Activated CD8-positive, alpha-beta memory T cell treated with anti-CD3 and anti-CD28 coated beads, Interleukin-2, amount 50 U/mL, for 4 hours (primary cell): ENCODE data around the gene FAM13C.
"Not testable (repeated sequence)": the region's sequence is repeated elsewhere in the genome, so short reads cannot be mapped to it uniquely, and the experiment has no call there.

Source experiments
- DNase-seq: peaks from one replicate; pipeline ENCODE4 v3.0.0-alpha.2; 2020

FAM13C gene

DNA sequence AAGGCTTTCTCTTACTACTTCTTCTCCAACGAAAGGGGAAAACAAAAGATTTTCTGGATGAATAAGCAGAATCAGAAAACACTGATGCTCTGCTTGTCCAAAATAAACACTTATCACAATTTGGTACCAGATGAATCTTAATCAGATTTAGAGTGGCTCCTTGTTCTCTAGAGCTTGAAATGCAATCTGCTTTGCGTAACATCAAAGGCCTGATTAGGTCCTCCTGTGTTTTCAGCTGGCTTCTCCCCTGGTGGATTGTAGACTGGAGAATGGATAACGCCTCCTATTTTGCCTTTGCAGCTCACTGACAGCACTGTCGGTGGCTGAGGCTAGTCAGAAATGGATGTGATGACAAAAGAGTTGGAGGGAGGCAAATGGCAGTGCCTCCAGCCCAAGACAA lies 91.2 kb downstream of the FAM13C start:
- no peak for DNase-seq

DNA sequence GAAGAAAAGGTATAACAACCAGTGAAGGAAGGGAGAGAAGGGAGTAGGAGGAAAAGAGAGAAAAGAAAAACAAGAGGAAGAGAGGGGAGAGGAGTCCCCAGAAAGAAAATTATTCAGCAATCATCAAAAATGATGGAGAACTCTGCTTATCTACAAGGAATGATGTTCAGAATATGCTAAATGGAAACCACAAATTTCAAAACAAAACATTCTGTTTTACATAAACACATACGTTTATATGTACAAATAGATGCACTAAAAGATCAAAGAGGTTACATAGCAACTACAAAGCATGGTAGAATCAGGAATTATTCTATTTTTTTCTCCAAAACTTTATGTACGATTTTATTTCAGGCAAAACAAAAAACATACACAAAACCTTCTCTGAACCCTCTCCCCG lies 91.9 kb downstream of the FAM13C start:
- DNase-seq = no peak

DNA sequence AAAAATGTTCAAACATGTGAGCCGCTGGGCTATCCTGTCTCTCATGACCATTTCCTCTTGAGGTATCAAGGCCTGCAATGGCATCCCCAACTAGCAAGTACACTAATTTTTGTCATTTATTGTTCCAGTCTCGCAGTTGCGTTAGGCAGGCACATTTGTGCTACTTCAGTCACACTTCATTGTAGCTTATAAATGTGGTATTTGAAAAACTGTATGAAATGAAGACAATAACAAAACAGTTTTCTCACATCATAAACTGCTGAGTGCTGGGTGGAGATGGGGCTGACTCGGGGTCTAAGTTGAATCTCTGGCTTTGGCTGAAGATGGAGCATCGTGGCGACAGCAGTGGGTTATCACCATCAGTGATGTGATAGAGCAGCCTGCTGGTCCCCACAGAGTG lies 92.7 kb downstream of the FAM13C start:
- no peak for DNase-seq

DNA sequence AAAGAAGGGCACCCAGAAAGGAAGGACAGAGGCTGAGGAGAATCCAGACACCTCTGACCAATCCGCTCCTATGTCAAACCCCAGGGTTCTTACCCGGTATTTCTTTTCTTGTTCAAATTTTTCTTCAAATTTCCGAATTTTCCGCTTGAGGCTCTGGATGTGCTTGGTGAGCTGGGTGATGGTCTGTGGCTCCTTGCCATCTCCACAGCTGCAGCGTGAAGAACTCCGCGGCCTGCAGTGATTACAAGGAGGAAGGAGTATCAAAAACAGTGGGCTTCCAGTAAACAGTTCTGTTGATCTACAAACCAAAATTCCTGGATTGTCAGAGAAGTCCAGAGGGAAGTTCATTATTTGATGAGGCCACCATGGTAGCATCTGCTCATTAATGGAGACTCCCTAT lies 93.9 kb downstream of the FAM13C start:
- no peak for DNase-seq

DNA sequence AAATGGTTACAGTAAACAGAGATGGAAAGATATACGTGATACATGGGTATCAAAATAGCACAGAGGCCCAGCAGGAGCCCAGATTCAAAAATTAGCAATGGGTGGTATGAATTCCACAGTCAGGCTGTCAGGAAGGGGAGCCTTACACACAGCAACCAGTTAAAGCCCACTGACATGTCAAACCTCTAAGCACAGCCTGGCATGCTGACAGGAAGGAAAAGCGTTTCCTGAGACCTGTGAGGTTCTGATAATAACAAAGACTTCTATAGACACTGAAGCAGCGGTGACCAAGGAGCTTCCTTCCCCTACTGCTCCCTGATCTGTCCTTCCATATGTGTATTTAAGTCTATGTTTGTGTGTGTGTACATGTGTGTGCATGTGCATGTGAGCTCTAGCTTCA lies 96.0 kb downstream of the FAM13C start:
- DNase-seq = no peak

DNA sequence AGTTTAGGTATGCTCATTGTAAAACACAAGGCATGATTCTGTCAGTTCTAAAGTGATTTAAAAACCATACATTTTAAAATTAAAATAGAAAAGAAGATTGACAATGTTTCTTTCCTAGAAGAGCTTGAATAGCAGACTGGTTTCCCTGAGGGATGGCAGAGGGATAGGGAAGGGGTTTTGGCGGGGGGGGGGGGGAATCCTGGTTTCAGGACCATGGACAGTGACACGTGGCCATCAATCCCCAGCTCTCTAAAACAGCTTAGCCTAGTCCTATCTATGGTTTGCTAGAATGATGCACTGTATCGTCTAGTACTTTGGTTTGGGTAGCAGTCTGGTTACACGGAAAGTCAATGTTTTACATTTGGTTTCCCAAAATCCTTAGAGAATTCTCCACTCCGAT lies 97.2 kb downstream of the FAM13C start:
- DNase-seq = no peak

DNA sequence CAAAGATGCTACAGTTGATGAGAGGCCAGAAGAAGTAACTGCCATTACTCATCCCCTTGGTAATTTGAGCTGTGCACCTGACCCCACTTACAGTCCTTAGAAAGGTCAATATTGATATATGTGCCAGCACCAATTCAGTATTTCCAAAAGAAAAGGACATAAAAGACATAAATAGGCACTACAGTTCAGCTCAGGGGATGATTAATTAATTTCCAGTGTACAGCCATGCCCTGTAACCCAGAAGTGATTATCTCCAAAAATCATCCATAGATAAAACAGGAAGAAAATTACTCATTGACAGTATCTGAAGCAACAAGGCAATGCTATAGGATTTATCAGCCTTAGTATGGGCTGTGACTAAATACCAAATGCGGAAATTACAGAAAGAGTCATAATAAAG lies 103.5 kb downstream of the FAM13C start:
- DNase-seq = no peak

DNA sequence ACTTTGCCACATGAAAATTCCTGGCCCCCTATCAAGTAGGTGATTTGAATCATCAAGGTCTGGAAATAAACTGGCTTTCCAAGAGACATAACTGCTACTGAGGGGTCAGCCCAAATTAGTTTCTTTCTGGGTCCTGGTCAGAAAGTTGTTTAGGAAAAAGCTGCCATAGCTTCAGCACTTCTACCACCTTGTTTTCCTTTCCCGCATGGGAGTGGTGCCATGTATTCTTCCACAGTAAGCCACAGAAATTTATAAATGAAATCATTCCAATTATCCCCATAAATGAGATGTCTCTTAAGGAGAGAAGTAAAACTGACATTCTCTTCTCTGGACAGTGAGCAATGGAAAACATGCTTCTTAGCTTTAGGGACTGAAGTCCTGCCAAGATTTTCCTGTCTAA lies 105.1 kb downstream of the FAM13C start:
- DNase-seq = no peak

DNA sequence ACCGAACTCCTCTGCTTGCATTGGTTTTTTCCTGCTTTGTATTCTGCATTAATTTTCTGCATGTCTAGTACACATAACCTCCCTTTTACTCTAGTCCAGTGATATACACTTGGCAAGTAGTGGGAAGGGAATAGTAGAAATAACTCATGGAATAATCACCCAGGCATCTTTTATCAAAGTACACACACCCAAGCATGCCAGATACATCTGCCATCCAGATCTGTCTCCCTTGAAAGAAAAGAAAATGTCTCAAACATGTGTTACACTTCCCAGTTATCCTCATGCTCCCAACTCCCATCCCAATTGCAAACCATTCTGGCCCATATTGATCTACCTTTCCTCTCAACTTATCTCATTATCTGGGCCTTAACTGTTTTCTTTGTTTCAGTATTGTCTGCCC lies 106.9 kb downstream of the FAM13C start:
- no peak for DNase-seq

DNA sequence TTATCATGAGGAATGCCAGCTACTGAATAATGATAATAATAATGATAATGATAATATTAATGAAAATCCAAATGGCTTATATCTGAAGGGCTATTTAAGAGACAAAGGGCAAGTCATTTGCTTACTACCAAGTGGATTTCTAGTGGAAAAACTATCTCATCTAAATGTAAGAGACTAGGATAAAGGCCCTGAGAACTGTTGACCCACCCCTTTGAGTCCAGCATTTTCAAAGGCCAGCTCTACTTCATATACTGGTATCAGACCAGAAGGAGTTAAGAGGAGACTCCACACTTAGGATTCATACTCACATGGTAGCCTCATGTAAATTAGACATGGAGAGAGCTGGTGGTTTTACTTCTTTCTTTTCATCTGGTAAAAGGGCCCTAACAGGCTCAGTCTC lies 109.9 kb downstream of the FAM13C start:
- DNase-seq = no peak

DNA sequence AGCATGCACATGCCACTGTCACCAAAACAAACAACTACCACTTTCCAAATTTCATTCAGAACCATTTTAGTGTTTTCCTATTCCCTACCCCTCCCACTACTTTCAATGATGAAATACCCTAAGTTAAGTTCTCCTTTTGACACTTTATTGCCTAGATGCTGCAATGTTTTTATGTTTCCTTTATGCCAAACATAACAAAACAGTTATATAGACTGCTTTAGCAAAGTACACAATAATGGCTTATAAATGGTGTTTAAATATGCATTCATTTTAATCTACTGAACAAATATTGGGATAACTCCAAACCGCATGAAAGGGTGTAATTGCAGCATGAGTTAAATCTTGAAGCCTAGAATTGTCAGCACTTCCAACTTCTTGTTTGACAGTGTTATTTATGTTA lies 116.7 kb downstream of the FAM13C start:
- DNase-seq = no peak

DNA sequence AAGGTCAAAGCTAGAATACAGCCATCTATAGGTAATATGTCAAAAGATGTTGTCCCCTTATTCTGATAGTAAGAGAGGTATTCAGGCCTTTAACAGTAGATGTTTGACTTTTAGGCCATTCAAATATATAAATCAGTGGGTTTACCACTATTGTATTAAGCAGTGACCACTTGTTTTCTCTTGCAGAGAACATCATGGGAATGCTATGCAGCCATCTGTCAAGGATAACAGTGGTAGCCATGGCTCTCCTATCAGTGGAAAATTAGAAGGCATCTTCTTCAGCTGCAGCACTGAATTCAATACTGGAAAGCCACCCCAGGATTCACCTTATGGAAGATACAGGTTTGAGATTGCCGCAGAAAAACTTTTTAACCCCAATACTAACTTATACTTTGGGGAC lies 117.5 kb downstream of the FAM13C start:
- no peak for DNase-seq

DNA sequence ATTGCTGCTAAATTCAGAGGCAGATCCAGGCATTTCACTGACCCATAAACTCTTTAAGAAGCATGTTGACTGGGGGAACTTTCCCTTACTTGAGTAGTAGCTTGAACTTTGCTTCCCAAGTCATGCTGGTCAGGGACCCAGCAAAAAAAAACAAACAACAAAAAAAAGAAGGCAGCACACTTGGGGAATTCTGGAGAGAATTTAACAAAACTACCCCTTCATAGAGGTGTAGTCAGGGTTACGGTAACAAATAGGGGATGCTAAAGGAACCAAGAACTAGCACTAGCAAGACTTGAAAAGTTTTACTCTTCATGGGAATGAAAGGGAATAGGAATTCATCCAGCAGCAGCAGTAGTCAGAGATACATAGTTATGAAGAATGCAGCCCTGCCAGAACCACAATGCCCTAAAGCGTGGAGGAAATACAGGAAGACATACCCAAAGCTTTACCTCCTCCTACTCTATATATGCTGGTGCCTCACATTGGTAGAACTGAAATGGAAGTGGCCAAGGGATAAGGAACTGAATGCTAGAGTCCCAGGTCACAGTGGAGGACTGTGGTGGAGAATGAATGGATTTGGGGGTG lies 118.6 kb downstream of the FAM13C start:
- no peak for DNase-seq

DNA sequence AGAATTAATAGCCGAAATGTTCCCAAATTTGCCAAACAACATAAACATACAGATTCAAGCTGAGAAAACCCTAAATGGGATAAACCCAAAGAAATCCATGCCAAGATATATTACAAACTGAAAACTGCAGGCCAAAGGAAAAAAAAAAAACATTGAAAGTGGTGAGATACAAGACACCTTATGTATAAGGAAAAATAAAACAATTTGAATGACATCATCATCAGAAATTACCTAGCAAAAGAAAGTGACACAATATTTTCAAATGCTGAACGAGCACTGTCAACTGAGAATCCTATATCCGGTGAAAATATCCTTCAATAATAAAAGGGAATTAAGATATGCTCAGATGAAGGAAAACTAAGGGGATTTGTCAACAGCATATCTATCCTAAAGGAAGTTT lies 119.4 kb downstream of the FAM13C start:
- no peak for DNase-seq

DNA sequence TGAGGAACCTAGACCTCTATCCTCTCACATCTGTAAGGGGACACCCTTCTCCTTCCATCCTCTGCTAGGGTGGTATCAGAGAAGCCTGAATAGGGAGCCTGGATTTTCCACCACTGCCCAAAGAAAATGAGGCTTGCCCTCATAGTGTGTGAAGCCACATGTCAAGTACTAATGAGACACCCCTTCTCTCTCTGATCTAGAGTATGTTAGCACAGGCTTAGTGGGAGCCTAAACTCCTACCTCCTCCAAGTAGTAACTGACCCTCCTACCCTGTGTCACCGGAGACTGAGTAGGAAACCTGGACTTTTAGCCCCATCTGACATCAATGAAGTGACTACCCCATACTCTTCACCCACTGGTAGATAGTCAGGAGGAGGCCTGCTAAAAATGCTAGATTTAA lies 120.3 kb downstream of the FAM13C start:
- DNase-seq = no peak

DNA sequence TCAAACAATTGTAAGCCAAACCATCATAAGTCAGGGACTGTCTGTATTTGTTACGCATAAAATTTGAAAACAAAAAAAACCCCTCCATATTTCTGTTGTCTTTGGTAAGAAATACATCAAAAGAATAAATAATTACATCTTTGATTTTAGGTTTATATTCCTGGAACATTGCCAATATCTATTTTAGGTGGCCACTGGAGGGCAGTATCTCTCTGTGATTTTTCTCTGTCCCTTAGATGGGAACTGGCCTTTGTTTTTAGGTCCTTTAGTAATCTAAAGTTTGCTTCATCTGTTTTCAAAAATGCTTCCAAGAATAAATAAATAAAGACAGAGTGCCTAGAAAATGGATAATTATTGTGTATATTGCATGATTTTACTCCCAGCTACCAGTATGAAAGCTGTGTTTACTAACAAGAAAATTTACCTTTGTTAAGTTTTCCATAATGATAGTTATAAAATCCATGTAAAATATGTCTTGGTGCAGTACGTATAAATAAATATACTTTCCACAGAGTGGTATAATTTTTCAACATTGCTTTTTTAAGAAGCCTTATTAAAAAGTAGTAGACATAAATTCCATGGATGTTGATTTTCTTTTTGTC lies 121.7 kb downstream of the FAM13C start:
- no peak for DNase-seq

DNA sequence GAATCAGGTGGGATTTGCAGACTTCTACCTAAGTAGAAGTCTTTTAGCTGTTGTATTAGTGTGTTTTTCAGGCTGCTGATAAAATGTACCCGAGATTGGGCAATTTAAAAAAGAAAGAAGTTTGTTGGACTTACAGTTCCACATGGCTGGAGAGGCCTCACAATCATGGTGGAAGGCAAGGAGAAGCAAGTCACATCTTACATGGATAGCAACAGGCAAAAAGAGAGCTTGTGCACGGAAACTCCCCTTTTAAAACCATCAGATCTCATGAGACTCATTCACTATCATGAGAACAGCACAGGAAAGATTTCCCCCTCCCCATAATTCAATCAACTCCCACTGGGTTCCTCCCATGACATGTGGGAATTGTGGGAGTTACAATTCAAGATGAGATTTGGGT lies 123.2 kb downstream of the FAM13C start:
- DNase-seq = not testable (repeated sequence)

DNA sequence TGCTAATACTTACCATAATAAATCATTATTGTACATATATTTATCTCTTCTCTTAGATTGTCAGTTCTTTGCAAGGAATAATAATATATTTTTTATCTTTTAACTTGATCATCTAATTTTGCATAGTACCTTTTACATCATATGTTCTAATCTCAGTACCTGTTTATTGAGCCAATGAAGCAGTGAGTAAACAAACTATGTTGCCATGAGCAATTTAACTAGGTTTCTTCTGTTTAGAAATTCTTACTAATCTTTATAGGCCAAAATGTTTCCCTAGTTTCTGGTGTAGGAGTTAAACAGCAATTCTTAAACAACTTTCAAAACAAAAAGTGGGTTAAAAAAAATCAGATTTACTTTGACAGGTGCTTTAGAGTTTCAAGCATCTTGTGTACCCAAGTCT lies 124.6 kb downstream of the FAM13C start:
- no peak for DNase-seq

DNA sequence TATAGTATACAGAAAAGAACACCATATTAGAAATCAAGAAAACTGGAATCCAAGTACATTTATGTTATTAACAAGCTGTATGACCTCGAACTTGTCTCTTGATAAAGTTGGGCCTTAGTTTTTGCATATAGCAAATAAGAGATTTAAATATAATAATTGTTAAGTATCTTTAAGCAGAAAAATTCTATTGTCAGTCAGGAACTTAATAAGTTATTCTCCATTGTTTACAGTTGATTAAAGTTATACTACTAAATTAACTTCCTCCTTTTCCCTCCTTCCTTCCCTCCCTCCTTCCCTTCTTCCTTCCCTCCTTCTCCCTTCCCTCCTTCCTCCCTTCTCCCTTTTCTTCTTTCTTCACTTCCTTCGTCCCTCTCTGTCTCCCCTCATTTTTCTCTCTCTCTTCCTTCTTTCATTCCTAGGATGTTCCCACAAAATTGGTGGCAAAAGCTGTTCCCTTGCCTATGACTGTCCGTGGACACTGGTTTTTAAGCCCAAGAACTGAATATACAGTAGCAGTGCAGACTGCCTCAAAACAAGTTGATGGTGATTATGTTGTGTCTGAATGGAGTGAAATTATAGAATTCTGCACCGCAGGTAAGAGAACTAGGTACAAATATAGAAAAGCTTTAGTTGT lies 126.2 kb downstream of the FAM13C start:
- no peak for DNase-seq

DNA sequence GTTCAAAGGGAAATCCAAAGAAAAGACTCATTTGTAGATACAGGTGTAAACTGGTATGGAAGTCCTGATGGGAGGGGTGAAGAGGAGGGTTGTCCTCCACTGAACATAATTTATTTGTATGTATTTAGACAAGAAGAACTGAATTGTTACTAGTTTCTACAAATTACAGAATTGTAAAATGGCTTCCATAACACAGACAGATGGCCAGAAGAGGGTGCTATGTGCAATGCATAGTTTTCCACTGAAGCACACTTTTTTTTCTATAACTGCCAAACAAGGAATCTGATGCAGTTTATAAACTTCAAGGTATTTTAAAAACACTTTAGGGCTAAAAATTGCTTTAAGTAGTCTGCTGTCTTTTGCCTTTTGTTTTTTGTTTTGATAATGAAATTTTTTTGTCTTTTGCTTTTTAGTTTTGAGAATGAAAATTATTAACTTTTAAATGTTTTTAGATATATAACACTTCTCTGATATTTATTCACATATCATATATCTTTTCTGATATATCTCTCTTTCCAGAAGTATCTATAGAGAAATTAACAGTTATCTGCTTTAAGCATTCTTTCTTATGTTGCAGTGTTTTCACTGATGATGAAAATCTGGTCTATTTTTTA lies 127.4 kb downstream of the FAM13C start:
- DNase-seq = no peak

DNA sequence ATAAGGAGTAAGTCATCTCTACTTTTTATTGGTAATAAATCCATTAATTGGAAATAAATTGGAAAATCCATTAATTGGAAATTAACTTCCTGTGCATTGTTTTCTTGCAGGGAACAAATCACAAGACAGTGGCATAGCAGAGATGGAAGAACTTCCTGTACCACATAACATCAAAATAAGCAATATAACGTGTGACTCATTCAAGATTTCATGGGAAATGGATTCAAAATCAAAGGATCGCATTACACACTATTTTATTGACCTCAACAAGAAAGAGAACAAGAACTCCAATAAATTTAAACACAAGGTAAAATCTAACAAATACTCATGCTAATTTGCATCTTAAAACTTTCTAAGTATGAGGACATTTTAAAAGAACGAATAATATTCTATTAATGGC lies 128.2 kb downstream of the FAM13C start:
- DNase-seq = no peak

DNA sequence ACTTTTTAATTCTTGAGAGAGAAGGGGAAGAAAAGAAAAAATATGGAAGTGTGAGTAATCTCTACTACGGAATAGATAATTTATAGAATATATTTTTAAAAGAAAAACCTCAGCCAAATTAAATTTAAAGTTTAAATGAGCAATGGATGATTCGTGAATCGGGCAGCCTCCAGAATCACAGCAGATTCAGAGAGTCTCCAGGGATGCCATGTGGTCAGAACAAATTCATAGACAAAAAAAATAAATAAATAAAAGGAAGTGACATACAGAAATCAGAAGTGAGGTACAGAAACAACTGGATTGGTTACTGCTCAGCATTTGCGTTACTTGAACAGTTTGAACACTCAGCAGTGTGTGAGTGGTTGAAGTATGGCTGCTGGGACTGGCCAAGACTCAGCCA lies 132.9 kb downstream of the FAM13C start:
- DNase-seq = no peak

DNA sequence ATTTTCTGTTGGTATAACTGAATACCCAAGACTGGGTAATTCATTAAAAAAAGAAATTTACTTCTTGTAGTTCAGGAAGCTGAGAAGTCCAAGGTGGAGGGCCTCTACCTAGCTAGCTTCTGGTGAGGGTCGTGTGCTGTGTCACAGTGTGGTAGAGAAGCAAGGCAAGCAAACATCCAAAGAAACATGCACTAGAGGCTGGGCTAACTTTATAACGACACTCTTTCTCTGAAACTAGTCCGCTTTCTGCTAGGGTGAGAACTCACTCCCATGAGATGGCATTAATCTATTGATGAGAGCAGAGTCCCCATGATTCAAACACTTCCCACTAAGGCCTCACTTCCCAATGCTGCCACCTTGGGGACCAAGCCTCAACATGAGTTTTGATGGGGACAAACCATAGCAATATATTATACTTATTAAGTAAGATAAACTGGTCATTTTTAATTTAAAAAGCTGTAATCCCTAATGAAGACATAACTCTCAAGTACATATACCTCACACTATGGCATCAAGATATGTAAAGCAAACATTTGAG lies 135.1 kb downstream of the FAM13C start:
- DNase-seq = no peak

DNA sequence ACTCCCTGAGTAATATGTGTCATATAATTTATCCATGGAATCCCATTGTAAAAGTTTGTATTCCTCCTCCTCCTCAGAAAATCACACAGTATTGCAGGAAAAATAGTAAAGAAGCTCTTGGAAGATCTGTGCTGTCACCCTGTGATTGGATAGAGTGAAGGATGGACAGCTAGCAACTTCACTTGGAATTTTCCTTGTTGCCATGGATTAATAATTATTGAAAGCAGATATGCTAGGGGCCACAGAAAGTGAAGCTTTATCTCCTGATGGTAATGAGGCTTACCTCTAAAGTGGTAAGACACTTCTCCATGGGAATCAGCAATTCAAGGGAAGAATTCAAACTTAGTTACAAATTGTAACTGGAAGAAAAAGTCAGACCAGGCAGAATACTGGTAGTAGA lies 137.1 kb downstream of the FAM13C start:
- DNase-seq = no peak
